Kidney epithelial cell (primary cell): Measurements from ENCODE around the gene MAP4K4. TPM values are rescaled to one million over a fixed set of nuclear protein-coding genes. Genes with fewer than 3 reads are reported as not detected.

Experiments
- DNase-seq: peaks from one replicate; pipeline ENCODE4 v3.0.0-alpha.2; 2010; ENCODE audit warnings: low read depth
- H3K27me3 ChIP-seq: 2 replicates; pipeline ENCODE4 v1.6.0; 2011; ENCODE audit warnings: low read length; ENCODE audit not compliant: control insufficient read depth, insufficient read depth
- H3K36me3 ChIP-seq: 2 replicates; pipeline ENCODE4 v1.5.1; 2011; ENCODE audit warnings: low read length; ENCODE audit not compliant: control insufficient read depth, insufficient read depth
- H3K4me3 ChIP-seq: 2 replicates; pipeline ENCODE4 v1.5.1; 2011; ENCODE audit warnings: low read depth, mild to moderate bottlenecking, control low read depth, low read length
- total RNA-seq: library from RNA; depleted of rRNA; stranded (reverse); fragments of >200 nt; gene quantifications from 2 replicates; pipeline ENCODE4 v1.2.3, GENCODE V29; 2015
- TF ChIP-seq, protein P1 (sequence below): IDR thresholded peaks from 2 replicates; pipeline ENCODE4 v1.5.1; 2011; ENCODE audit warnings: mild to moderate bottlenecking, moderate library complexity, low read length, control low read depth, inconsistent platforms; ENCODE audit not compliant: insufficient read depth, poor library complexity, severe bottlenecking

Gene MAP4K4
- total RNA-seq, 1 donor from 2014 or later, result 134 TPM

DNA sequence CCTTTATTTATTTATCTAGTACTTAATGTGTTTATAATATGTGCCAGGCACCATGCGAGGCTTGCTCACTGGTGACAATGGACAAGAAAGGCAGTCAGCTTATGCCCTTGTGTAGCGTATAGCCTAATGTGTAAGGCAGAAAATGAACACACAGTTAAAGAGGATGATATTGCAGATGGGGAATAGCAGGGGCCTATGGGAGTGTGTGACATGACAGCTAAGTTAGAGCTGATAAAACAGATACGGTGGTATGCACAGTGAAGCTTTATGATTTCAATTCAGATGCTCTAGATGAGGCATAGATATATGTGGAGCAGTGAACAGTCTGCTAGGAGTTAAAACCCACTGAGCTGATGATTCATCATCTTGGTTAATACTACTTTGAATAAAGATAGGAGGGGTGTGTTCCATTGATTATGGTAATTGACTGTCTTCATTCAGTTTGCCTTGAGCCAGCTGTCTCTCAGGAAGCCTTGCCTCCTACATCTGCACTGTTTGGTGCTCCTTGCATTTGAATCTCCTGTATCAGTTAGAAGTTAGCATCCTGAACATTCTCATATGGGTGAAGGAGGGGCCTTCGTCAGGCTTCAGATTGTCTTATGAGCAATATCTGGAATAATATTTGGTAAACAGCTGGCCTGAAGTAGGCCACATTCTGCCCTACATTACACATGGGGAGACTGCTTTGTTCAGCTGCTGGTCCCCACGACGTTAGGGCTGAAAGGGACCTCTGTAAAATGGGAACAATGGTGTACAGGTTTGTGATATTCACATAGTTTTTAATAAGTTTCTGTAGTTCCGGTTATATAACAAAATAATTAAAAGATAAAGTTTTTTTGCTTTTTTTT lies 13.2 kb downstream of the MAP4K4 start:
- DNase-seq, result no peak
- Histone ChIP-seq H3K36me3 (no peaks in the 10 kb centered on the region), H3K27me3 (no peaks in the 10 kb centered on the region), H3K4me3 (no peak overlapping the region)
- TF ChIP-seq, protein P1, sequence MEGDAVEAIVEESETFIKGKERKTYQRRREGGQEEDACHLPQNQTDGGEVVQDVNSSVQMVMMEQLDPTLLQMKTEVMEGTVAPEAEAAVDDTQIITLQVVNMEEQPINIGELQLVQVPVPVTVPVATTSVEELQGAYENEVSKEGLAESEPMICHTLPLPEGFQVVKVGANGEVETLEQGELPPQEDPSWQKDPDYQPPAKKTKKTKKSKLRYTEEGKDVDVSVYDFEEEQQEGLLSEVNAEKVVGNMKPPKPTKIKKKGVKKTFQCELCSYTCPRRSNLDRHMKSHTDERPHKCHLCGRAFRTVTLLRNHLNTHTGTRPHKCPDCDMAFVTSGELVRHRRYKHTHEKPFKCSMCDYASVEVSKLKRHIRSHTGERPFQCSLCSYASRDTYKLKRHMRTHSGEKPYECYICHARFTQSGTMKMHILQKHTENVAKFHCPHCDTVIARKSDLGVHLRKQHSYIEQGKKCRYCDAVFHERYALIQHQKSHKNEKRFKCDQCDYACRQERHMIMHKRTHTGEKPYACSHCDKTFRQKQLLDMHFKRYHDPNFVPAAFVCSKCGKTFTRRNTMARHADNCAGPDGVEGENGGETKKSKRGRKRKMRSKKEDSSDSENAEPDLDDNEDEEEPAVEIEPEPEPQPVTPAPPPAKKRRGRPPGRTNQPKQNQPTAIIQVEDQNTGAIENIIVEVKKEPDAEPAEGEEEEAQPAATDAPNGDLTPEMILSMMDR, result no peak

DNA sequence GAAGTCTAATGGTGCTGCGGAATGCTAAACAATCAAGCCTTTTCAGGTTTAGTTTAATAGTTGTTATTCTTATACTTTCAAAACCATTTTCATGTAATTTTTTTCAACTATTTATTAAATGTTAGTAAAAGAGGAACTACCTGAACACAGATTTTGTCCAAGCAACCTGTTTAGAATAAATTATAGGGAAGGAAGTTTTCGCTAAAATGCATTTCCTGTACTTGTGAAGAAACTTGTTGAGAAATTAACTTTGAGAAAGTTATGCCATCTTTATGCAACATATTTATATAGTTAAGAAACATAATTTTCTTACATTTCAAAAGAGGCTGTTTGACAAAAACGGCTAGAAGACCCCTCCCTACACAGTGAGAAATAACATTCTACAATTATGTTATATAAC lies 16.6 kb downstream of the MAP4K4 start:
- H3K4me3 ChIP-seq, result no peak overlapping the region
- DNase-seq, result no peak
- TF ChIP-seq, protein P1, result no peak
- no peaks in the 10 kb centered on the region for H3K36me3 ChIP-seq
- H3K27me3 ChIP-seq, result no peaks in the 10 kb centered on the region

DNA sequence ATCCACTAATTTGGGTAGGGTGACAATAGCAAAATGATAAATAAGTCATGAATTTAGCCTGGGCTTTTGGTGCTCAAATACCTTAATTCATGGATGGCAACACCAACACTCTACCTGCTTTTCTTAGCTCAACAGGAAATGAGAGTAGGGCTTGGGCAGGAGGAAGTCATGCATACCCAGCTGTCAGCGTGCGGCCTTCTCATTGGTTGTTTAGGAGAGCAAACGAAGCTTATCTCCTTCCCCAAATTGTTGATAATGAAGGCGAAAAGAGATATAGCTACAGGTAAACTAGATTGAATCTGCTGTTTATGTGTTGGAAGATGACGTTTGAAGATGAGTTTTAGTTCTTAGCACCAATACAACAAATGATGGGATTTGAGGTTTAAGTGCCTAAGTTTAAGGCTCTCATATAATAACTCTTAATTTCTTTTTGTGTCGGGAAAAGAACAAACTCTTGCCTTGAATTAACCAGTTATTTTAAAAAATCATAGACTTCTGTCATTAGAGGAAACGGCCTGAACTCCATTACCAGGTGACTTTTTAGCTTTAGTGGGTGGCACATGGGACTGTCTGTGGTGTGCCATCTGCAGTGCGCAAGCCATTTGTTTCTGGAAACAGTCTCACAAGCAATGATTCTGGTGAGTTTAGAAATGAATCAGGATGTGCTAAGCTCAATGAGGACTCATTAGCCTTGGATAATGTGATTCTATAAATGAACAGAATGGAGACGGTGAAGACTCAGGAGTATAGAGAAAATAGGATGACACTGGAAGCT lies 19.8 kb downstream of the MAP4K4 start:
- TF ChIP-seq, protein P1, result no peak
- DNase-seq, result no peak
- H3K36me3 ChIP-seq, result no peaks in the 10 kb centered on the region
- H3K4me3 ChIP-seq, result no peak overlapping the region
- H3K27me3 ChIP-seq, result no peaks in the 10 kb centered on the region

DNA sequence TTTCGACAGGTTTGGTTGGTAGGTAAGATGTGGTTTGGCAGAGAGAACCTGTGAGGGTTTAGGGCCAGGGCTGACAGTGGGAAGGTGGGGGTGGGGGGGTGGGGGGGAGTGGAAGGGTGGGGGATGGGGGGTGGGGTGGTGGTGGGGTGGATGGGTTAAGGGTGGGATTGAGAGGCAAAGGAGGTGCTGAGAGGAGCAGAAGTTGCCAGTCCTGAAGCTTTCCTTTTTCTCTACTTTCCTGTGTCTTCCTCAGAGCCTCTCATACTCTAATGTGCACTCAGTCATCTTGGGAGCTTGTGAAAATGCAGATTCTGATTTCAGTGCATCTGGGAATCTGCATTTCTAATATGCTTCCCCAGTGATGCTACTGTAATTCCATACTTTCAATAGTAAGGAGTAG lies 21.0 kb downstream of the MAP4K4 start:
- TF ChIP-seq, protein P1, result no peak
- Histone ChIP-seq H3K27me3 (no peaks in the 10 kb centered on the region), H3K36me3 (no peaks in the 10 kb centered on the region), H3K4me3 (no peak overlapping the region)
- no peak for DNase-seq

DNA sequence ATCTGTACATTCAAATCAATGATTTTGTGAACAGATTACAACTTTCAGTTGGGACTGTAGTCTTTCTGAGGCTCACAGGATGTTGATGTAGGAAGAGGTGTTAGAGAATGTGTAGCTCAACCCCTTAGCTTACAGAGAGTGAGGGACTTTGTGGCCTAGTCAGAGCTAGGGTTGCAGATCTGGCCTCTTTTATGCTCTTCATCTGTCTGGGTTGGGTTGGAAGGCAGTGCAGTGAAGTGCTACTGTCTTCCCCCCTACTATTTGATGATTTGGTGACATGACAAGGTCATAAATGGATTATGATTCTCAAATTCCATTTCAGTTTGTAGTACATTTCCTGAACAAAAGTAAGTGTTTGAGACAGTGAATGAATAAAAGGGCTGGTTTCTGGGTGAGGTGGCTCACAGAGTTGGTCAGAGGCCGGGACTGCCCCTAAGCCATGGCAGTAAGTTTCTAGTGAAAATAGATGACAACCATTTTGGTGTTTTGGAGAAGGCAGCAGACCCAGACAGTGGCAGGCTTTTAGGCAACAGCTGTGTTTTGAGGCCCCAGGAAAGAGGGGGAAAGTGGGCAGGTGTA lies 21.6 kb downstream of the MAP4K4 start:
- no peak overlapping the region for H3K4me3 ChIP-seq
- no peaks in the 10 kb centered on the region for H3K36me3 ChIP-seq
- no peak for DNase-seq
- no peaks in the 10 kb centered on the region for H3K27me3 ChIP-seq
- TF ChIP-seq, protein P1, result no peak
